Endothelial cell of umbilical vein (primary cell): ENCODE results near the gene ADM5. TPM values are rescaled to one million over a fixed set of nuclear protein-coding genes. Genes with fewer than 3 reads are reported as not detected.

ENCODE experiments used
- BruUV-seq: library from RNA; stranded (reverse); fragments of 400-500 nt; replicated peaks from 2 replicates; lab custom pipeline; 2021; lab: Mats Ljungman, UMichigan
- CTCF ChIA-PET: fragments of 300-600, 350-600 bp; sonication (Branson Sonifier 250); formaldehyde crosslinking; loops from one replicate; lab custom pipeline; 2021; ENCODE audit warnings: antibody characterized with exemption, inconsistent platforms; lab: Charles Lee
- POLR2A ChIA-PET: fragments of 300-600, 350-600 bp; sonication (Branson Sonifier 250); formaldehyde crosslinking; loops from one replicate; lab custom pipeline; 2021; ENCODE audit warnings: antibody characterized with exemption, inconsistent platforms; lab: Charles Lee
- DNase-seq: peaks from one replicate; pipeline ENCODE4 v3.0.0-alpha.2; 2011; ENCODE audit warnings: low read depth, low spot score
- FAIRE-seq: peaks from 2 replicates; lab custom pipeline; 2011; peaks lifted over from hg19 to GRCh38; lab: Jason Lieb, UNC
- H2AFZ ChIP-seq: 2 replicates; pipeline ENCODE4 v1.6.0; 2012; ENCODE audit warnings: low read depth, low read length, control low read depth, inconsistent platforms
- H3K27ac ChIP-seq: 2 replicates; pipeline ENCODE4 v1.5.1; 2011; ENCODE audit warnings: low read depth, mild to moderate bottlenecking, control low read depth, low read length, moderate library complexity; ENCODE audit not compliant: insufficient read depth
- H3K27me3 ChIP-seq, 2 experiments: 2 replicates each; pipeline versions ENCODE4 v1.6.0 to v1.6.1; 2011; ENCODE audit warnings: low read length in 2 of 2, mixed read lengths in 1 of 2; ENCODE audit not compliant: control insufficient read depth in 2 of 2, insufficient read depth in 2 of 2
- H3K36me3 ChIP-seq, 2 experiments: 2 replicates in 1 of 2; 3 replicates in 1 of 2; pipeline ENCODE4 v1.5.1; 2011; ENCODE audit warnings: low read length in 2 of 2, mild to moderate bottlenecking in 1 of 2, moderate library complexity in 1 of 2; ENCODE audit not compliant: control insufficient read depth in 2 of 2, insufficient read depth in 2 of 2; ENCODE audit errors: extremely low read depth in 1 of 2
- H3K4me1 ChIP-seq: 3 replicates; pipeline ENCODE4 v1.5.1; 2011; ENCODE audit warnings: mild to moderate bottlenecking, low read length; ENCODE audit not compliant: control insufficient read depth, insufficient read depth; ENCODE audit errors: extremely low read depth
- H3K4me2 ChIP-seq: 2 replicates; pipeline ENCODE4 v1.6.1; 2011; ENCODE audit warnings: low read length, control low read depth, mixed read lengths; ENCODE audit not compliant: insufficient read depth
- H3K4me3 ChIP-seq, 3 experiments: fragments of 200-600 bp in 1 of 3; sonication (generic), shearing (Covaris generic) in 1 of 3; replicated peaks in 1 of 3; 2 replicates each; pipeline ENCODE4 v1.5.1; 2011 to 2016; ENCODE audit warnings: control low read depth in 3 of 3, low read length in 3 of 3, mild to moderate bottlenecking in 2 of 3, inconsistent platforms in 1 of 3, low read depth in 1 of 3, moderate library complexity in 1 of 3; ENCODE audit not compliant: insufficient read depth in 1 of 3
- H3K79me2 ChIP-seq: 2 replicates; pipeline ENCODE4 v1.6.0; 2012; ENCODE audit warnings: low read length, inconsistent platforms; ENCODE audit not compliant: control insufficient read depth, insufficient read depth
- H3K9ac ChIP-seq: replicated peaks from 2 replicates; pipeline ENCODE3; 2011; ENCODE audit warnings: low read length, control low read depth; ENCODE audit not compliant: insufficient read depth; ENCODE audit errors: extremely low read depth
- H3K9me1 ChIP-seq: replicated peaks from 3 replicates; pipeline ENCODE4 v1.6.0; 2011; ENCODE audit warnings: mild to moderate bottlenecking, low read length; ENCODE audit not compliant: control insufficient read depth, insufficient read depth; ENCODE audit errors: extremely low read depth
- H3K9me3 ChIP-seq: replicated peaks from 2 replicates; pipeline ENCODE4 v1.5.1; 2012; ENCODE audit warnings: low read length, inconsistent platforms; ENCODE audit not compliant: control insufficient read depth, insufficient read depth
- H4K20me1 ChIP-seq: replicated peaks from 2 replicates; pipeline ENCODE3; 2011; ENCODE audit warnings: mild to moderate bottlenecking, low read length; ENCODE audit not compliant: control insufficient read depth, insufficient read depth; ENCODE audit errors: extremely low read depth
- FOS ChIP-seq: IDR thresholded peaks from 2 replicates; pipeline ENCODE4 v1.6.1; 2011; ENCODE audit warnings: mild to moderate bottlenecking, low read length, moderate library complexity, borderline replicate concordance; ENCODE audit not compliant: insufficient read depth
- GATA2 ChIP-seq: IDR thresholded peaks from 2 replicates; pipeline ENCODE4 v1.7.0; 2011; ENCODE audit warnings: low read depth, mild to moderate bottlenecking, moderate library complexity, mixed read lengths, low read length; ENCODE audit not compliant: insufficient read length, insufficient read depth
- dilution Hi-C: fragments of 300-500 bp; cut with MboI; formaldehyde crosslinking; loops from one replicate; pipeline ENCODE4 v1.15.0; 2019; ENCODE audit warnings: low sequenced_read_pairs; ENCODE audit not compliant: extremely low pct_ligation_motif_present
- intact Hi-C: fragments of 100-400 bp; cut with micrococcal nuclease; formaldehyde crosslinking; loops from one replicate; pipeline ENCODE4 v1.10.0; 2022
- polyA plus RNA-seq, 4 experiments: library from polyadenylated mRNA; depleted of rRNA in 3 of 4; stranded (reverse) in 3 of 4; unstranded in 1 of 4; fragments of >200 nt; gene quantifications; 2 replicates each; pipeline versions ENCODE4 v1.2.1 to v1.2.3, GENCODE V29; 2011 to 2012; ENCODE audit warnings: missing spikeins in 1 of 4
- total RNA-seq: library from RNA; stranded (reverse); gene quantifications from 2 replicates; pipeline ENCODE4 v1.2.3, GENCODE V29; 2021
- TF ChIP-seq, protein P1 (sequence below): IDR thresholded peaks from 2 replicates; pipeline ENCODE4 v1.6.1; 2011; ENCODE audit not compliant: insufficient read depth, insufficient read length

The ADM5 gene
- total and polyA plus RNA-seq, 2 donors (not counting 3 experiments of a cell fraction or from before 2014, with no cell fraction given): 3.3 to 4.4 TPM

DNA sequence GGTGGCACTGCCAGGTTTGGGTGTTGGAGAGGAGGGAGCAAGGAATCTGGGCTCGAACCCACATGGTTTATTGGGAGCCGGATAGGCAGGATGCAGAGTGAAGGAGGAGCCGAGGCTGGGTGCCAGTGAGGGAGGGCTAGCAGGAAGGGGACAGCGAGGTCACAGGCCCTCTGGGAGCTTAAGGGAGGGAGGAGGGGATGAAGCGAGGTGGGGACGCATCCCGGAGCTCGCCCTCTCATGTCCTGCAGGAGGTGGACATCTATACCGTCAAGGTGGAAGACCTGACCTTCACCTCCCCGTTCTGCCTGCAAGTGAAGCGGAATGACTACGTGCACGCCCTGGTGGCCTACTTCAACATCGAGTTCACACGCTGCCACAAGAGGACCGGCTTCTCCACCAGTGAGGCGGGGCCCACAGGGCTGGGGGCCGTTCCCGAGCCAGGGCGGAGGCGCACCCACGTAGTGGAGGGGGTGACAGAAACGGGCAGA is 3.5 kb upstream of the ADM5 start:
- intact Hi-C loops (loop anchor here (5.0 kb wide), 1 partner anchor 121 kb away; no protein-coding TSS in a partner anchor), dilution Hi-C loops (no loop called here)
- H4K20me1 ChIP-seq: no peaks in the 10 kb centered on the region
- no peaks in the 10 kb centered on the region for H3K9me3 ChIP-seq
- no peak for DNase-seq
- H3K79me2 ChIP-seq: peaks cover 11% of the 10 kb centered on the region
- H2AFZ ChIP-seq: no peak overlapping the region
- no peak for TF ChIP-seq FOS
- TF ChIP-seq GATA2: no peak
- BruUV-seq: no TSS peak
- ChIA-PET CTCF (interaction anchor here (1.0 kb wide), 1 partner anchor 13 kb away, joined by 3 read pairs; no protein-coding TSS in a partner anchor), POLR2A (no interaction called here)
- no peak overlapping the region for H3K9ac ChIP-seq
- no peak for FAIRE-seq
- H3K4me1 ChIP-seq: peaks cover 37% of the 10 kb centered on the region
- no peak overlapping the region for H3K4me3 ChIP-seq
- no peaks in the 10 kb centered on the region for H3K27me3 ChIP-seq
- no peak overlapping the region for H3K4me2 ChIP-seq
- H3K27ac ChIP-seq: no peak overlapping the region
- no peaks in the 10 kb centered on the region for H3K9me1 ChIP-seq
- peaks cover 8 to 34% of the 10 kb centered on the region in 2 experiments for H3K36me3 ChIP-seq

DNA sequence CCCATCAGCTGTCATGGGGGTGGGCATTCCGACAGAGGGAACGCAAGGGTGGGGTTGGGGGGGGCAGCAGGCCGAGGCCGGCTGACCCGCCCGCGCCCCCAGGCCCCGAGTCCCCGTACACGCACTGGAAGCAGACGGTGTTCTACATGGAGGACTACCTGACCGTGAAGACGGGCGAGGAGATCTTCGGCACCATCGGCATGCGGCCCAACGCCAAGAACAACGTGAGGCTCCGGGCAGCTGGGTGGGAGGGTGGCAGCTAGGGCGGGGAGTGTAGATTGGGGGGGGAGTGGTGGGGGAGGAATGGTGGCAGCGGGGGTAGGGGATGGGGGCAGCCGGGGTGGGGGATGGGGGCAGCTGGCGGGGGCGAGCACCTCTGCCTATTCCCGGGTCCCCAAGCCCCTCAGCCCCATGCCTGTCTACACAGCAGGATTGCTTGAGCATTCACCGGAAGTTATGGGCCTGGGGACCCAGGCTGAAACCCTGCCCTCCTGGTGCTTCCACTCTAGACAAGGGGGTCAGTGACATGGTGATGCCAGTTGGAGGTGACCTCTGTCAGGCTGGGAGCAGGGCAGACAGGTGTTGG is 2.8 kb upstream of the ADM5 start:
- intact Hi-C loops (loop anchor here (5.0 kb wide), 1 partner anchor 121 kb away; no protein-coding TSS in a partner anchor), dilution Hi-C loops (no loop called here)
- DNase-seq: no peak
- no peak overlapping the region for H3K27ac ChIP-seq
- H3K9me1 ChIP-seq: no peaks in the 10 kb centered on the region
- H3K9me3 ChIP-seq: no peaks in the 10 kb centered on the region
- CTCF ChIA-PET: no interaction called here
- BruUV-seq: no TSS peak
- no peak overlapping the region for H3K4me2 ChIP-seq
- H4K20me1 ChIP-seq: no peaks in the 10 kb centered on the region
- POLR2A ChIA-PET: no interaction called here
- no peak for FAIRE-seq
- H3K9ac ChIP-seq: no peak overlapping the region
- TF ChIP-seq, protein P1, sequence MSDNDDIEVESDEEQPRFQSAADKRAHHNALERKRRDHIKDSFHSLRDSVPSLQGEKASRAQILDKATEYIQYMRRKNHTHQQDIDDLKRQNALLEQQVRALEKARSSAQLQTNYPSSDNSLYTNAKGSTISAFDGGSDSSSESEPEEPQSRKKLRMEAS: no peak
- peaks cover 39% of the 10 kb centered on the region for H3K4me1 ChIP-seq
- H3K36me3 ChIP-seq: peaks cover 8 to 34% of the 10 kb centered on the region in 2 experiments
- H3K79me2 ChIP-seq: peaks cover 7% of the 10 kb centered on the region
- no peaks in the 10 kb centered on the region for H3K27me3 ChIP-seq
- H2AFZ ChIP-seq: no peak overlapping the region
- H3K4me3 ChIP-seq: no peak overlapping the region
